ENCODE measurements around the gene MRM3.

The MRM3 gene

GRCh38 chr17:798246-798645 is 16.1 kb downstream of the MRM3 start:
- Histone ChIP-seq H3K4me3 (ENCODE audit: low read length) (no peak overlapping the region), H3K4me2 (ENCODE audit: low read length) (no peak overlapping the region)
- TF ChIP-seq CTCF (IDR thresholded peaks at IDR 0.05; ENCODE audit: low read depth, low read length, poor library complexity, severe bottlenecking) (no peak), EZH2phosphoT487 (IDR thresholded peaks at IDR 0.05; ENCODE audit: borderline replicate concordance, low read length) (no peak)

GRCh38 chr17:799261-799660 is 17.1 kb downstream of the MRM3 start:
- H3K27ac ChIP-seq (ENCODE audit: low read depth, low read length) = no peak overlapping the region
- H3K79me2 ChIP-seq (ENCODE audit: control insufficient read depth, low read length) = peaks cover 22% of the 10 kb centered on the region
- H3K36me3 ChIP-seq (ENCODE audit: control insufficient read depth, low read length) = peaks cover 6% of the 10 kb centered on the region
- H3K27me3 ChIP-seq (ENCODE audit: control insufficient read depth, low read length) = no peaks in the 10 kb centered on the region
- H3K4me2 ChIP-seq (ENCODE audit: low read length) = no peak overlapping the region
- H3K4me1 ChIP-seq (ENCODE audit: control insufficient read depth, low read length) = peaks cover 44% of the 10 kb centered on the region
- no peak for TF ChIP-seq EZH2phosphoT487 (IDR thresholded peaks at IDR 0.05; ENCODE audit: borderline replicate concordance, low read length)
- TF ChIP-seq CTCF (IDR thresholded peaks at IDR 0.05; ENCODE audit: low read depth, low read length, poor library complexity, severe bottlenecking) = no peak
- H3K9me2 ChIP-seq (replicated peaks; ENCODE audit: control insufficient read depth, low read length) = no peaks in the 10 kb centered on the region
- no peaks in the 10 kb centered on the region; the same call in 1 of the 2 replicates for H3F3A ChIP-seq (ENCODE audit: control insufficient read depth, insufficient read depth)
- no peaks in the 10 kb centered on the region for H3K9me3 ChIP-seq (ENCODE audit: control insufficient read depth, insufficient read depth, low read length)
- H4K20me1 ChIP-seq (ENCODE audit: control insufficient read depth, insufficient read depth, low read depth, low read length) = no peaks in the 10 kb centered on the region
- H3K4me3 ChIP-seq (ENCODE audit: low read length) = no peak overlapping the region

More at GRCh38 chr17:798246-798645, 16.1 kb downstream of the MRM3 start:
- H3F3A ChIP-seq (ENCODE audit: control insufficient read depth, insufficient read depth) = no peaks in the 10 kb centered on the region; the same call in 1 of the 2 replicates
- H4K20me1 ChIP-seq (ENCODE audit: control insufficient read depth, insufficient read depth, low read depth, low read length) = no peaks in the 10 kb centered on the region
- H3K9me3 ChIP-seq (ENCODE audit: control insufficient read depth, insufficient read depth, low read length) = no peaks in the 10 kb centered on the region
- no peaks in the 10 kb centered on the region for H3K27me3 ChIP-seq (ENCODE audit: control insufficient read depth, low read length)
- H3K79me2 ChIP-seq (ENCODE audit: control insufficient read depth, low read length) = peaks cover 15% of the 10 kb centered on the region
- no peak overlapping the region for H3K27ac ChIP-seq (ENCODE audit: low read depth, low read length)
- H3K4me1 ChIP-seq (ENCODE audit: control insufficient read depth, low read length) = peaks cover 38% of the 10 kb centered on the region
- H3K9me2 ChIP-seq (replicated peaks; ENCODE audit: control insufficient read depth, low read length) = no peaks in the 10 kb centered on the region
- peaks cover 11% of the 10 kb centered on the region for H3K36me3 ChIP-seq (ENCODE audit: control insufficient read depth, low read length)

- Histone ChIP-seq H3K4me3 (ENCODE audit: low read length) (peak overlapping the region; percentile 75), H3K9me2 (replicated peaks; ENCODE audit: control insufficient read depth, low read length) (no peaks in the 10 kb centered on the region), H3K9me3 (ENCODE audit: control insufficient read depth, insufficient read depth, low read length) (no peaks in the 10 kb centered on the region), H3K4me1 (ENCODE audit: control insufficient read depth, low read length) (peaks cover 31% of the 10 kb centered on the region), H3K4me2 (ENCODE audit: low read length) (peak overlapping the region; percentile 69), H3K79me2 (ENCODE audit: control insufficient read depth, low read length) (peaks cover 22% of the 10 kb centered on the region), H3K27me3 (ENCODE audit: control insufficient read depth, low read length) (no peaks in the 10 kb centered on the region), H4K20me1 (ENCODE audit: control insufficient read depth, insufficient read depth, low read depth, low read length) (no peaks in the 10 kb centered on the region), H3F3A (ENCODE audit: control insufficient read depth, insufficient read depth) (no peaks in the 10 kb centered on the region), H3K36me3 (ENCODE audit: control insufficient read depth, low read length) (peaks cover 3% of the 10 kb centered on the region), H3K27ac (ENCODE audit: low read depth, low read length) (peak overlapping the region; percentile 79)
- no peak for TF ChIP-seq CTCF (IDR thresholded peaks at IDR 0.05; ENCODE audit: low read depth, low read length, poor library complexity, severe bottlenecking)
- TF ChIP-seq EZH2phosphoT487 (IDR thresholded peaks at IDR 0.05; ENCODE audit: borderline replicate concordance, low read length) = no peak
These were observed 18.5 kb downstream of the MRM3 start for GRCh38 chr17:800446-801242.

Data from DOHH2 (cell line).